HG02870 (cell line): ENCODE results near the gene BOD1L2.

Experiments used
- ATAC-seq: cut with Tn5 transposase; IDR thresholded peaks from one replicate; pipeline ENCODE4 v1.9.1; 2021; ENCODE audit warnings: mild to moderate bottlenecking, moderate library complexity; ENCODE audit not compliant: unreplicated experiment

BOD1L2 gene

DNA sequence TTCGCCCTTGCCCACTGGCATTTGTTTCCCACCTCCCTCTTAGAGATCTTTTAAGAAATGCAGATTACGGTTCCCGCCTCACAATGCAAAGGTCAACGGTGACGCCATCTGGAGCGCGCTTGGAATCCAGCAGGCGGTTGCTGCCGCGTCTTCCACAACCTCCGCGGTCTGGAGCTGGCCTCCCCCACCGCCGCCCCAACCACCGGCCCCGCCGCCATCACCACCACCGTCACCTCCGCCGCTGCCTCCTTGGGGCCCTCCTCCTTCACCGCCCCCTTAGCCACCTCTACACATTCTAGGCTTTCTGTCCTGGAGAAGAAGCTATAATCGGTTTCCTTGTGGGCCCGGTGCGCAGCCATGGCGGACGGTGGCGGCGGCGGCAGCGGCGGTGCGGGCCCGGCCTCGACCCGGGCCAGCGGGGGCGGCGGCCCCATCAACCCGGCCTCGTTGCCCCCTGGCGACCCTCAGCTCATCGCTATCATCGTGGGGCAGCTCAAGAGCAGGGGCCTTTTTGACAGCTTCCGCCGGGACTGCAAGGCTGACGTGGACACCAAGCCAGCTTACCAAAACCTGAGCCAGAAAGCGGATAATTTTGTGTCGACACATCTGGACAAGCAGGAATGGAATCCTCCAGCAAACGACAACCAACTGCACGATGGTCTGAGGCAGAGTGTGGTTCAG lies at the start of gene BOD1L2:
Gene BOD1L2, plus strand, starts transcription at position 132 of the 681 bp plus-strand sequence. Its CDS starts 226 bp downstream, at position 358.
- no peak for ATAC-seq

- ATAC-seq: no peak
Observed at GRCh38 chr18:57107140-57107832, 39.6 kb upstream of the BOD1L2 start.

- ATAC-seq: no peak
Observed at GRCh38 chr18:57110290-57110689, 36.6 kb upstream of the BOD1L2 start.

GRCh38 chr18:57113799-57114420 lies 33.0 kb upstream of the BOD1L2 start:
- no peak for ATAC-seq

- no peak for ATAC-seq
Observed at GRCh38 chr18:57116598-57117132, 30.2 kb upstream of the BOD1L2 start.

DNA sequence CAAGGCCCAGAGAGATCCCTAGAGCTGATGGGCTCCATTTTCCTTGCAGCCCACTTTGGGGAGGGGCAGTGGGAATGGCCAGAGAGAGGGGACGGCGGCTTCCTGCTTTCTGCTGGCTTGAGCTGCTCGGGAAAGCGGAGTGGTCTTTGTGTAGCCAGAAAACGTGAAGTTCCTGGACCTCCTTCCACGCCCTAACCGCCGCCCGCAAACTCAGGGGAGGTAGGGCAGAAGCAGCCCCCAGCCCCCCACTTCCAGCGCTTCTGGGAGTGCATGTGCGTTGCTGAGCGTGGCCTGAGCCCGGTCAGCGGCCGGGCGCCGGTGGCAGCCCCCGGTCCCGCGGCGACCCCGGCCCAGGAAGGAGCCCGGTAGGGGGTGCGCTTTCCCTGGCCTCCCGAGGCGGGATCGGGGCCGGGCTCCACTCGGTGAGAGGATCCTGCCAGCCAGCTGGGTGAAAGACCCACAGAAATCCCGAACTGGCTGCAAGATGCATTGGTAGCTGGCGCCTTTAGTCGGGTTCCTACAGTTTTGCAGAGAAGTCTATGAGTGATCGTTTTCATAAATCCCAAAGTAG lies 25.3 kb upstream of the BOD1L2 start:
- no peak for ATAC-seq

DNA sequence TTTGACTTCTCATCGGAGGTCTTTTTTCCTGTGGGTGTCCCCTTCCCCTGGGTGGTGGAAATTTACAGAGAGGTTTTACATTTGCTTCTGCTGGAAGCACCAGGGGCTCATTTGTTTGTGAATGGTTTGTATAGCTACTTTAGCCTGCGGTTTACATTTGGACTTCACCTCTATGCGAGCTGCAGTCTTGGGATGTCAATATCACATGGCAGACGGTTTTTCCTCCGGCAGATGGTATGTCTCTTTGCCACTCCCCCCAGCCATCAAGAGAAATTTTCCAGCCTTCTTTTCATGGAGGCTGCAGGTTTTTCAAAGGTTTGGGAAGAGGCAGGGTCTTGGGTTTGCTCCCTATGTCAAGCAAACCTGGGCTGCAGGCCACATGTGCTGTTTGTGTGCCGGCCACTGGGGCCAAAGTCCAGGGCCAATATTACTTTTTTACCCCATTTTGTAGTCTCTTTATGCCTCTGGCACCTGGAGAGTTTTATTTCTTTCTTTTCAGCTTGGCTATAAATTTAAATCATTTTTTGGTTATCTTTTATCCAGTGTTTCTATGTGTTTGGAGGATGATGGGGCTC lies 23.9 kb upstream of the BOD1L2 start:
- ATAC-seq: no peak

DNA sequence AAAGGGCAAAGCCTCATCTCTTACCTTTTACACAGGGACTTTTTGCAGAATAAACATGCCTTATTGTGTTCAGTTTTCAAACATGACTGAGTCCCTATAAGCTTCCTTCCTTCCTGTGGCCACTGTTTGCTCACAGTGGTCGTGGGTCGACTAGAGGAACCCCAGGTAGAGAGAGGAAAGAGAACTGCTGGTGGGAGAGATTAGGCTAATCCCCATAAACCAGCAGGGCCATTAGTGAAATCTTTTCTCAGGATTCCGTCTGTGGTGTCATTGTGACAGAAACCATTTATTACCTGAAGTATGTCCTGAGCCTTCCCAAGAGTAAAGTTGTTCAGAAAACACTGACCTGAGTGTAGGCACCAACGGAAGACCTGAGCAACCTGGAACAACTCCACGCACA lies 21.3 kb upstream of the BOD1L2 start:
- no peak for ATAC-seq

- ATAC-seq: no peak
Observed at GRCh38 chr18:57128220-57128932, 18.5 kb upstream of the BOD1L2 start.

- no peak for ATAC-seq
Observed at GRCh38 chr18:57131101-57131500, 15.8 kb upstream of the BOD1L2 start.

DNA sequence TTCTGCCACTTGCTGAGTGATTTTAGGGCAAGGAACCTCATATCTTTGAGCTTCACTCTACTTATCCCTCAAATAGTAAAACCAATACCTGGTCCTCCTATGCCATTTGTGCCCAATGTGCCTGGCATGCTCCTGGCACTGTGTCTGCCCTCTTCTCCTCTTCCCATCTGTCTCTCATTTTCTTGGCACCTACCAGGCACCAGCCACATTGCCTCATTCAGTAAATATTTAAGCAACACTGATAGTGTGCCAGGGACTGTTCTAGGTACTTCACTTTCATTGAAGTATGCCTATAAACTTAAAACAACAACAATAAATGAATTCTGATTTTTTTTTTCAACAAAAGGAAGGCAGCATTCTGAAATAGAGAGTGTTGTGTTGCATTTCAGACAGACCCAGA lies 15.1 kb upstream of the BOD1L2 start:
- ATAC-seq: no peak

- ATAC-seq: no peak
Observed at GRCh38 chr18:57134618-57135135, 12.2 kb upstream of the BOD1L2 start.

- ATAC-seq: no peak
Observed at GRCh38 chr18:57135699-57136098, 11.2 kb upstream of the BOD1L2 start.

DNA sequence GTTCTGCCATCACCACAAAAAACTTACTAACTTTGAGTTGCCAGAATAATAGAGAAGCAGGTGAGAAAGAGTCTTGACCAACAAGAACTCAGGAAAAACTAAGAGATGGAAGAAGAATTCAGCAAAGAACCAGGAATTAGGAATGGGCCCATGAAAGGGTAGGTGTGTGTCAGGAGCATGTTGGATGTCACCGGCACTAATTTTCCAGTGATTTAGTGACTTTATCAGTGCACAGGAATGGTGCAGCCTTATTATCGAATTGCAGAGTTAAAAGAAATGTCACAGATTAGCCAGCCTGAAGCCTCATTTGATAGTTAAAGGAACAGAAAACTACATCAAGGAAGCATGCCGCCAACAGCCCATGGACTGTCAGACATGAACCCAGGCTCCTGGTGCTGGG lies 9.0 kb upstream of the BOD1L2 start:
- no peak for ATAC-seq

DNA sequence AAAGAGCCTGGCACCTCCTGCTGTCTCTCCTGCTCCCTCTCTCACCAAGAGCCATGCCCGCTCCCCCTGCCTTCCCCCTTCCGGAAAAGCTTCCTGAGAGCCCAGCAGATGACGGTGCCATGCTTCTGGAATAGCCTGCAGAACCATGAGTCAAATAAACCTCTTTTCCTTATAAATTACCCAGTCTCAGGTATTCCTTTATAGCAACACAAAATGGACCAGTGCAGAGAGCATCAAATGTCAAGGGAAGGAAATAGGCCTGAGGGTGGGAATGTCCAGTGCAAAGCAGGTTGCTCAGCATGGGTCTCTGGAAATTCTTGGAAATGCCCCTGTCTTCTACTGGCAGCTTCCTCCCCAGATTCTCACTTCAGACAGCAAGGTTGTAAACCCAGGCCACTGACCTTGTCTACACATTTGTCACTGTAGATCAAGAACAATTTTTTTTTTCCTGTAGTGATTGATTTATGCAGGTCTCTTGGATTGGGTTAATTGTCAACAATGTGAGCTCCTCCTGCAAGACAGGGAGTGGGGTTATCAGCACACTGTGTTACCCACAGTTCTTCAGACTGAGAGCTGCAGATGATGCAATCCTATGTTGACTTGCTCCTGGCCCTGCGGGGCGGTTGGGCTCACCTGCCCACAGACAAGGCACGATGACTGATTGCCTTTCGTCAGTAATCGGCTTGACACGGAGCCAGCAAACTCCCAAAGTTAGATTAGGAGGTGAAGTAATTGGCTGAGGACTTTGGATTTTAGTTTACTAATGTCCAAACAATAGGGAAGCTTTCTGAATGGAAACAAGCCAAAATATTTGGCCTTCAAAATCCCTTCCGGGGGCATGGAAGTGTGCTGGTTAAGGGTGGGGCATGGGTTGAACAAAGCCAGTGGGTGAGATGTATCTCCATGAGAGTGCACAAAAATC lies 5.4 kb upstream of the BOD1L2 start:
- no peak for ATAC-seq

DNA sequence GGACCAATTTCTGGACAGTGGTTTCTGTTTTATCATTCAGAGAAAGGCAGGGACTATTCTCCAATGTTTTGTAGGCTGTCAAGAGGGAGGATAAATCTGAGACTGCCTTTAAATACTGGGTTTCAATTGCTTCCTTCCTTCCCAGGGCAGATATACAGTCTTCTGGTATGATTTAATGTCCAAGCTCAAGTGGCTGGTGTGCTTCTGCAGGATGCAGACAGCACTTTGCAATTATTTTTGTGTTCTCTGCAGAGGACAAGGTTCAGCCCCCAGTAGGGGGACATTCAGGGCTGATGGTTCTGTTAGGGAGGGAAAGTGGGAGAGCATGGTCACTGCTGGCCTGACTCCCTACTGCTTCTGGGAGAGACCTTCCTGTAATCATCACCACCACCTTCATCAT lies 4.6 kb upstream of the BOD1L2 start:
- no peak for ATAC-seq

- no peak for ATAC-seq
Observed at GRCh38 chr18:57143265-57143664, 3.6 kb upstream of the BOD1L2 start.

DNA sequence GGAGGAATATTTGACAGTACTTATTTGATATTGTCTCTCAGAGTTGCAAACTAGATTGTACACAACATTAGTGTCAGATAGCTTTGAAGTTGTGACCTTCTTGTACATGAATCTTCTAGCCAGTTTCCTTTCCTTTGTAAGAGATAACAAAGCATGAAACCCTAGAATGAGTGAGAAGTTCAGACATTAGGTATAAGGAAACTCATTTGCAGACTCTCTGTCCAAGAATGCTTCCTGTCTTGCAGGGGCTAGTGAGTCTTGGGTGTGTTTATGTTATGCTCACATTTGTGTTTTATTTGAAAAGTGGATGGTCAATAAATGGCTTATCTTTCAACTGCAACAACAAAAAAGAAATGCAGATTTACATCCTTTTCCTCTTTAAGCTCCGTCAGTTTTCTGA lies 1.4 kb downstream of the BOD1L2 start:
- peak; percentile 71 for ATAC-seq

GRCh38 chr18:57149051-57149450 lies 2.2 kb downstream of the BOD1L2 start:
- ATAC-seq: no peak
